Hematopoietic multipotent progenitor cell treated with erythropoietin and hydrocortisone succinate and interleukin-3 and kit ligand, for 4 days (in vitro differentiated cells): ENCODE results near the gene OPCML.

Source experiments
- DNase-seq: peaks from one replicate; pipeline ENCODE4 v3.0.0-alpha.2; 2015

Gene OPCML

DNA sequence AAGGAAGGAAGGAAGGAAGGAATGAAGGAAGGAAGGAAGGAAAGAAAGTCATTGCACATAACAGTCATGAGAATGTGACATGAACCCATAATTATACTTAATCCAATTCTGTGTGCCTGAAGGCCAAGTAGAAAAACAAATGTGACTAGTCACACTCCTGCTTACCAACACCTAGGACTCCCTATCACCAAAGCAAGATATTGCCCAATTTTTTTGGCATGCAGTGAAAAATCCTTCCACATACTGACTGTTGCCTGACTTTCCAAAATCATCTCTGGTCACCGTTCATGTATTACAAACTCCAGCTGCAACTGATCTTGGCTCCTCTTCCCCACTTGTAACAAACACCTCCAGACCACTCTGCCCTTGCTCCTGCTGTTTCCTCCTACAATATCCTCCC is 516.8 kb downstream of the OPCML start:
- no peak for DNase-seq

DNA sequence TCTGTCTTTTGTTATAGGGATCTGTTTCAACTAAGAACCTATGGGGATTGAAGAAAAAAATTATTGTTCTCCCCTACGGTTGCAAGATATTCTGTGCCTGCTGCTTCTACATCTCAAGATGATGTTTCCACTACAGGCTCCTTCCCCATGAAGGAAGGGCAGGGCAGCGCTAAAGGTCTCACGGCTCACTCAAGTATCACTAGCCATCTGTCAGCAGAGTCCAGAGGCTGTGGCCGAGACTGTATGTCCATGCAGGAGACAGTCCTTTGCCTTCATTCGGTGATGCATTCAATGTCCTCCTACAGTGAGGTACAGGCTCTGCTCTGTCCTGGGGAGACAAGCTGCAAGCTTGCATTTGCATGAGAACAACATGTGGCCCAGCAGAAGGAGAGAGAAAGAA is 518.0 kb downstream of the OPCML start:
- no peak for DNase-seq

DNA sequence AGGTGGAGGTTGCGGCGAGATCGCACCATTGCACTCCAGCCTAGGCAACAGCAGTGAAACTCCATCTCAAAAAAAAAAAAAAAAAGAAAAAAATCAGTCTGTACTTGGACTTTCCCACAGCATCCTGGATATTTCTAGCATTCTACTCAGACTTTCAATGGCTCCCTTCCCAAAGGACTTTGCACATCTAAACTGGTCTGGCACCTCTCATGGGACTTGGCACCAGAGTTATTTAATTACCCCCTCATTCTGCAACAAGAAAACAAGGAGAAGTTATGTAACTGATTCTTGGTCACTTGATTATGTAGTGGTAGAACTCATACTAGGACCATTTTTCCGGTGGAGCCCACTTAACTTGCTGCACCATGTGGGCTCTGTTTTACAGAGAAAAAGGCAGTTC is 519.5 kb downstream of the OPCML start:
- no peak for DNase-seq

DNA sequence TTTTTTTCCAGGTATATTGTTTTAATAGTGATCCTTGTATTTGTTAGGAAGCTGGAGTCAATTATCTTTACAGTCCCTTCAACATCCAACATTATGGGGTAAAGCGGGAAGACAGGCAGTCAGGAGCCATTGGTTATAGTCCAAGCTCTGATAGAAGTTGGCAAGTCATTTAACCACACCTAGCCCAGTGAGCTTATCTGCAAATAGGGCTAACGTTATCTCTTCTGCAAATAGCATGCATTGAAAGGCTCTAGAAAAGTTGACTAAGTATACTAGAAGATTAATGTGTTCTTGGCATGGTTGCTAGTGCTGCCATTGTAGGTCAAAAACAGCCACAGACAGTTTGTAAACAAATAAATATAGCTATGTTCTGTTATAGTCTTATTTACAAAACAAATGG is 520.7 kb downstream of the OPCML start:
- peak; percentile 1 for DNase-seq

DNA sequence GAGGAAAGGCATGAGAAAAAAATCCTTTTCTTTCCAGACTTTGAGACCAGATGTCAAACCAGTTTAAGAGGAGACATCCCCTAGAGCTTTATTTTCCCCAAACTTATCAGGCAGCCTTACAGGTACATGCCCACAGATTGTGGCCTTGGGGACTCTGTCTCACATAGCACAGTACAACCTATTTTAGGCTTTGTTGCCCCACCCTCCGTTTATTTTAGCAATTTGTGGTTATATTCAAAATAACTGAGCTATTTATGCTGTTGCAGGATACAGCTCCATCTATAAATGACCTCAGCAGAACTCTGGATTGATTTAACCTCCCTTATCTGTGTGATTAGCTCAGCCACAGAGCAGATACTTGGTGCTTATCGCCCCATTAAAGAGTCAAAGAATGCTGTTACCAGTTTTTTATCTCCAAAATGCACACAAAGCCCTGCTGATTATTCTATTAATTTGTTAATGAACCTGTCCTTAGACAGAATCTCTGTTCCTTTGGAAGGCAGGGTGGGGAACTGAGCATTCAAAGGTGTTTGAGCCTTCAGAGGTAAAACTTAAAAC is 525.2 kb downstream of the OPCML start:
- no peak for DNase-seq

DNA sequence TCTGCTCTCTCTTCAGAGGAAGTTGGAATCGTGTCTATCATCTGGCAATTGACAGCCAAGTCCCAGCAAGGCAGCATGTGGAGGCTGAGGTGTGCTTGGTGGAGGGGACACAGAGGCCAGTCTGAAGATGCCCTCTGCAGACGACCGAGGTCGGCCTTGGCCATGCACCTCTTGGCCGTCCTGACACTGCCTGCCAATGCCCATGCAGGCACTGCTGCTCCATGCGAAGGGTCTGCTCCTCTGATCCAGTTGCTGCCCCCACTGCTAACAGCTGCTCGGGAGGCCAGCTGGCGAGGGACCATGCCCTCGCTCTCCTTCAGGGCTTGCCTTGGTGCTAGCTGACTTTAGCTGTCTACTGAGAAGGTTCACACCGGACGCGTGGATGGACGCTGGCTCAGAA is 527.9 kb downstream of the OPCML start:
- DNase-seq: no peak

DNA sequence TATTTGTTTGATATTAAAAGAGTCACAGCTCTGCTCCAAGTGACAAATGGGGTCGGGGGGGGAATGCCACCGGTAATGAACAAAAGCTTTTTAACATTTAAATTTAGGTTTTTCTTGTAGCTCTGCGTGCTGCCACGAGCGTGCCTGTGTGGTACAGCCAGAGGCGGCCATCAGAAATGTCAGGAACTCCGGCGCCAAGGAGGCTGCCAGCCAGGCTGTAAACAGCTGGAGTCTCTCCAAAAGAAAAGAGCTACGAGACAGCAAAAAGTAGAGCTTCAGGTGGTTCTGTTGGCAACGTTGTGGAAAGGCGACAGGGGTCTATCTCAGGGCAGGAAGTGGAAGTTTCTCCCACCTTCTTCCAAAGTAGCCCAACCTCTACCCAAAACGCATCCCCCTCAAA is 532.8 kb downstream of the OPCML start:
- DNase-seq: no peak

DNA sequence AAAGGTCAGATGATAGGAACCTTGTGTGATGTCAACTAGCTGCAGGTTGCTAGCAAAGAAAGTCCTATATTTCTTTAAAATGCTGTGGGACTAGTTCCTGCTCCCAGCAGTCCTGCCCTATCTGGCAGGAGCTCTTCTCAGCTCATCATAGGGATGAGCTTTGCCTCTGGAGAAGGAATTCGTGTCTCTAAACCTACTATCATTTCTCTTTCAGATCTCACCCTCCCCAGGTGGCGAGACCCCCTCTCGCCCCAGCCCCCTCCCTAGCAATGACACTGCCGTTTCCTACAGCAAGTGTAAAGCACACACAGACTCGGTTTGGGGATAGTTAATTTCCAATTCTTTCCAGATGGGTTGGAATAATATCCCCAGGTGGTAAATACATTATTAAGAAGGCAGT is 533.3 kb downstream of the OPCML start:
- no peak for DNase-seq

DNA sequence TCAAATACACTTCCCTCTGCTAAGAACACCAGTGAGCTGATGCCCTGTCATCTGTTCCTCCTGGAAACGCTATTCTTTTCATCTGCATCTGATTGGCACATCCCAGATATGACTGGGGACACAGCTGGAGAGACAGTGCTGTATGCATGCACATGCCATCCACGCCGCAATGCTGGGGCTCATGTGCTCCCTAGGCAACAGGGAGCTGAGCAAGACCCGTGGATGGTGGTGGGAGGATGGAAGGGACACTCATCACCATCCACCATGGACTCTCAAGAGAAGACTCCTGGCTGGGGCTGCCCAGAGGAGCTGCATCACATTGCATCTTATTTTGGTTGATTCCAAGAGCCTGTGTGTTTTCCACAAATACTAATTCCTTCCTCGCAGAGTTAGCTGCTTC is 534.9 kb downstream of the OPCML start:
- no peak for DNase-seq

DNA sequence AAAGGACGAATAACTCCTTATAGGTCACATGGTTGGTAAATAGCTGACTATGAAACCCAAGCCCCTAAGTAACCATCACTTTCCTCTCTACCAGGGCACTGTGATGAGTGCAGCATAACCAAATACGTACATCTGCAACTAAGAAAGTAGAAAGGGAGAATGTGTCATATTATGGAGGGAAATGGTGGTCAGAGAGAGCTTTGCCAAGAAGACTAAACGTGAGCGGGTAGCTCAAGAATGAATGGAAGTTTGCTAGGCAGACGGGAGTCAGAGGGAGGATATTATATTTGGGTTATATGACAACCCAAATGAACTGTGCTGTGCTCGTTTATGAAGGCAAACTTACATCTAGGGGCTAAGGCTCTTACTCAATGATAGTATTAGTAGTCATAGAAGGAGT is 537.3 kb downstream of the OPCML start:
- no peak for DNase-seq

DNA sequence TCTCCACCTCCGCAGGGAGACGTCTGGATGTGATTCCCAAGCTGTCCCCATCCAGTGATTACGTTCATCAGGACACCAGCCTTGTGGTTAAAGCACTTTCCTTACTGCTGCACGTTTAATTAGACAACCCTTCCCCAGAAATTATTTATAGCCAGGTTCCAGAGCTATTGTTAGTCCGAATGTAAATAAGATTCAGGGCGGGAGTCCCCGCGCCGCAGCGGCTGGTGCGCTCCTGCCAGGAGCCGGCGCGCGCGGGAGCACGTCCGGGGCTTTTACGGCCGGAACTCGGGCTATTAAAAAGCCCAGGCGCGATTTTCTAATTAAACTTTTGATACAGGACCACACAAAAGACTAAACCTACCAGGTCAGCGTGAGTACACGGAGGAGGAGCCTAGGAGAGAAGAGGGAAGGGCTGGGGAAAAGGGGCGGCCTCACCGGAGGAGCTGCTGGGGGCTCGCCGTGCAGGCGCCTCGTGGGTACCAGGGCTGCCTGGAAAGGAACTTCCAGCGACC is 538.3 kb downstream of the OPCML start:
- no peak for DNase-seq

DNA sequence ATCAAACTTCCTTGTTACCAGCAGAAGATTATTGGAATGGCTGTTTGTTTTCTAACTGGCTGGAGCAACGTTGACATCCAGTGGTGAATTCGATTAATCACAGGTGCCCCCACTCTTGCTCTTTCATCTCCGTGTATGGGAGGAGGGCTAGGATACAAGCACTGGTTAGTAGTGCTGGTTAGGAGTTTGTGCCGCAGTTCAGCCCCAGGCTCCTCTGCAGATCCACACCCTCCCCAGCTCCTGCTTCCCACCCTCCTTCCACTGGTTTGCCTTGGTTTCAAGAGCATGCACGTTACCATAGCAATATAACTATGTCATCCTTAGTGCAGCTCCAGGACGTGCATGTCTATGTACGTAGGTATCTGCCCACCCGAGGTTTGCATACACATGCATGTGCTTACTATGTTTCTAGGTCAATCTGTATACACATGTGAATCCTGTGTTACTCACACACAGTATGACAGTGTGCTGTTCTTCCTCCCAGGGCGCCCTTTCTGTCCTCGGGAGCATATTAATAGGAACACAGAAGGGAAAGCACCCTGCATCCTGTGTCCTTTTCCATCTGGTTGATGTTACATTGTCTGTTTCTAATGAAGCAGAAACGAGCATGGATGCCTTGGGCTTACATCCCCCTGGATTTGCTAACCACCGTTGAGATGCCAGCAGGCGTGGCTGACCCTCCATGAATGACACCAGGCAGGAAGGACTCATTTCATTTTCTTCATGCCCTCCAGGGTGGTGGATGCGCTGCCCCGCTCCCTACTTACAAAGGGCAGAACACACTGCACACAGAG is 539.3 kb downstream of the OPCML start:
- no peak for DNase-seq

DNA sequence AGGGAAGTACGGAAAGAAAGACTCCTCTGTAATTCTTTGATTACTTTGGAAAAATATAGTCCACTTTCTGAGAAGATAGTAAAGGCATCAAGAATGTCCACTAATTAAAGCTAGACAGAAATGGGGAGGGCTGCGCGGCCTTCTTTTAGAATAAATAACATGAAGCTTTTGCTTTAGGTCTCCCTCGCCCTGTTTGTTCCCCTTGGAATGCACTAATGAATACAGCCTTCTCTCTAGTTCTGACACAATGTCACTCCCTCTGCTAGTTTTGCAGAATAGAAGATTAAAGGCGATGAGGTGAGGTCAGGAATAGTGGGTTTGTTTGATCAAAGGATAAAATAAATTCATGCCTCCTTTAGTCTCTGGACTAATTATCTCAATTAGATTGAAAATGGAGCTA is 543.9 kb downstream of the OPCML start:
- no peak for DNase-seq

DNA sequence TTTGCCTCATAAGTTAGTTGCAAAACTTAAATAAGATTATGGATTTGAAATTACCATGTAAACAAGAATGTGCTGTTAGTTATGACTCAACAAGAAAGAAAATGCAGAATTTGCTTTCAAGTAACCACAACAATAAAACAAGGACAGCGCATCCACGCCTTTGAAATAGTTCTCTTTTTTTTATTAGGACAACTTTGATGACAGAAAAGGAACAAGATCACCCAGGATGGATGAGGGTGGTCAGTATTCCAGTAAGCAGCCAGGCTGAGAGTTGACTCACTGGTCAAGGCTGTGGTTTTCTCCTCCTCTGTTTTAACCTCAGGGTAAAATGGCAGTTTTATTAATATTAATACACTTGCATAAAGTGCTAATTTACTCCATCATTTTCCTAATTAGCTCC is 544.4 kb downstream of the OPCML start:
- no peak for DNase-seq

DNA sequence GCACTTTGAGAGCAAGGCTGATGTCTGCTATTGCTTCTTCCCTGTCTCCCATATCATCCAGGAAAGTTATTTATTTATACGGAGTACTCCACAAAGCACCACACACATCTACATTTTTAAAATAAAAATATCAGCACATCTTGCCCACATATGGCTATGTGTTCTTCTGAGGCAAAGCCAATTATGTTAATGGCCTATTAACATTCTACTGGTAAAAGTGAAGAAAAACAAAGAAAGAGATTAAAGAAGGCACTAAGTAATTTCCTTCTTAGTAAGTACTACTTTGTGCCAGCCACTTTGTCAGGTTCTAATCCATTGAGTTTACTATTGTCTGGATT is 548.7 kb downstream of the OPCML start:
- DNase-seq: no peak

DNA sequence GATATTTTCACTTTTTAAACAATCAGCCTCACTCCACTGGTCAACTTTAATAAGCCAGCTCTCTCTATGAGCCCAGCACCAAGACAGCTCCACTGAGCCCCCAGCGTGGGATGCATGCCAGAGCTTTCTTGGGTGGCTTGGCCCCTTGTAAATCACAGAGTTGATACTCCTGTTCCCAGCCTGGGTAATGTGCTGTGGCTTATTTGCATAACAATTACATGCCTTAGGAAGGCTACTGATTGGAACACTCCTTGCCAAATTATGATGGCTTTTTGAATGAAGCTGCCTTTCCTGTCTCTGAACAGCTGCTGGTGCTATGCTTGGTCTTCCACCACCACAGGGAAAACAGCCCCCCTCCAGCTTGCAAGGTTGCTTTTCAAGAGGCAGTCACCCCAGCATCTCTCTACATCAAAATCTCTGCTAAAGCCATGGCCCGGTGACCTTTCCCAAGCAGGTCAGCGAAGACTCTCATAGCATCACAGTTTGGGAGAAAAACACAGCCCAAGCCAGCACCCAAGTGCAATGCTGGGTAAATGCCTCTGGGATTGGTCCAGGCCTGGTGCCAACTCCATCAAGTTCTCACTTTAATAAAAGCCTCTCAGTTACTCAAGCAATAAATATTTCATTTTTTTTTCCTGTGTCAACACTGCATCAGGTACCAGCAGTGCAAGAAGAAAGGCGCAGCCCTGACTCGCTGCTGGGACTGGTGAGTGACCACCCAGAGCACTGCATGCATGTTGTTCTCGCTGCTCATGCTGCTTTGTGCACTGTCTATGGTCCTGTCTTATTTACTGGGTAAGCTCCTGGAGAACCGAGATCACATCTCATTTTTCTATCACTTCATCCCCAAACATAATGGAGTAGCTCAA is 549.3 kb downstream of the OPCML start:
- no peak for DNase-seq

DNA sequence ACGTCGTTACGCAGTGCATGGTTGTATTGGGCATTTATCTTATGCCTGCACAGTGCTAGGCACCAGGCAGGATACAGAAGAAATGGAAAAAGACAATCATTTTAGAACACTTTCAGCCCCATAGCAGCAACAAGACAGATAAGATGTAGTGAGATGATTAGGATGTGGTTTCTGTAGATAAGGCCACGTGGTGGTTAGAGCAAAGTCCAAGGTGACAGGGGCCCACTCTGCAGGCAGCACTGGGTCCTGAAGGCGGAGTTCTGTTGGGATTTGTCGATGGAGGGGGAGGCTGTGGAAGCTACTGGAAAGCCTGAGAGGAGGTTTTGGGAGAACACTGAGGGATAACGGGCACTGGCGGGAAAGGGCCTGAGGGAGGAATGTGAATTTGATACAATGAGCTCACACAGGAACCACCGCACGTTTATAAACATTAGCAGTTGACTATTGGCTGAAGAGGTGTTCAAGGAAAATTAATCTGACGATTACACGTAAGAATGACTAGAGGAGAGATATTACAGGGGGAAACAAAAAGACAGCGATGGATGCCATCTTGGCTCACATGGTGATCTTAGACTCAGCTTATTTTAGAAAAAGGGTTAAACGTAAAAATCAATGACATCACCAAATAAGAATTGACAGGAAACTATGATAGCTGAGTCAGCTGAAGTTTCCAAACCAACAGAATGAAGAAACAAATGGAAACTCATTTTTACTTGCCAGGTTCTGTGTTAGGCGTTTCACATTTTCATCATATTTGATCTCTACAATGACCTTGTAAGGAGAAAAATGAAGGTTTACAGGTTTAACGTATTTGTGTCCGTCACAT is 551.0 kb downstream of the OPCML start:
- DNase-seq: no peak

DNA sequence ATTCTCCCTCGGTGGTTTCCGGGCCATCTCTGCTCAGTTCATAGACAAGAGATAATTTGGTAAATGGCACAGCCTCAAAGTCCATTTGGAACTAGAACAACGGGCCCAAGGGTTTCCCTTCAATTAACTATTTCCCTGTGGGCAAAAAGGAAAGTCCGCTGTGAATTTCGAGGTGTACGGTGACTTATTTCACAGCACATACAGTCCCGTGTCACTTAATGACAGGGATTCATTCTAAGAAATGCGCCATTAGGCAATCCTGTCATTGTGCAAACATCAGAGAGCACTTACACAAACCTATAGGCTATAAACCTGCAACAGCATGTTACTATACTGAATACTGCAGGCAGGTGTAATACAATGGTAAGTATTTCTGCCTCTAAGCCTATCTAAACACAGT is 551.6 kb downstream of the OPCML start:
- DNase-seq: no peak

DNA sequence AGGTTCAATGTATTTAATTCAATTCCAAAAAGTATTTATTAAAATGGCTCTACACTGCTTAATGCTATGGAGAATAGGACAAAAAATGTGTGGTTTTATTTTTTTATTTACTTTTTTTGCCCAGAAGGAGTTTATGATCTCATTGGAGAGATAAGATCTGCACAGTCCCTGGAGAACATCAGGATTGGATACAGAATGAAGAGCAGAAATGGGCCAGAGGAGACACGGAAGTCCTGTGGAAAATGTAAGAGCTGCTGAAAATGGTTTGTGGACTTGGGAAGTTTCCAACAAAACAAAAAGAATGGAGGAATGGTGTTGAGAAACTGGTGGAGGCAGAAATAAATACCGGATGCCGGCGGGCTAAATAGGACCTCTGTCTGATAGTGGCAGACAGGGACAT is 554.6 kb downstream of the OPCML start:
- DNase-seq: no peak

DNA sequence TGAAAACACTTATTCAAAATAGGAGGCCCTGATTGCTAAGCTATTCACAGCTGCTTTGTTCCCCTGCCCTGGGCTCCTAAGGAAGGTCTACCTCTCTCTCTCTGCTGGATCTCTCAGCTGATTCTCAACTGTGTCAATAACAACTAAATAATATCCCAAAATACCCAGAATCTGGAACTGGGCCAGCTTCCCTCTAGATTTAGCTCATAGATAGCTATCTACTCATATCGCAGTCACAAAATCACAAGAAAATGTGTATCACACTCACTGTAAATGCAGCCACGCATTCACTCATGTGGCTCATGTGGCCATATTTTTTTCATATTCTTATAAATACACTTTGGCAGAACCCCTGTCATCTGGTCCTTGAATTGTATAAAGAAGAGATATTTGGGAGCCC is 555.1 kb downstream of the OPCML start:
- DNase-seq: no peak

DNA sequence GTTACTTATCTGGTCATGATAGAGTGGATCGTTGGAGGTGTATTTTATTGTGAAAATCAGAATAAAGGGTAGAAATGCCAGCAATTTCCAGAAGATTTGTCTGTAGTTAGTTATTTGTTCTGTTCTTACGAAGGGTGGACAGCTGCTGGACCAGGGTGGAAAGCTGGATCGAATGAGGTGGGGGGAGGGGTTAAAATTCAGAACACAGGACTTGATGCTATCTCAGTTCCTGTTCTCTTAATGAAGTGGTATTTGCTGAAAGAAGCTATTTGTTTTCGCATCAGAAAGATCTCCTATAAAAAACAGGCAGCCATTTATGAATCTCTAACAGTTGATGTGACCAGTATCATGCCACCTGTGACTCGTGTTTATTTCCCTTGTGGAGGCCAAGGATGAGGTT is 556.2 kb downstream of the OPCML start:
- DNase-seq: no peak

DNA sequence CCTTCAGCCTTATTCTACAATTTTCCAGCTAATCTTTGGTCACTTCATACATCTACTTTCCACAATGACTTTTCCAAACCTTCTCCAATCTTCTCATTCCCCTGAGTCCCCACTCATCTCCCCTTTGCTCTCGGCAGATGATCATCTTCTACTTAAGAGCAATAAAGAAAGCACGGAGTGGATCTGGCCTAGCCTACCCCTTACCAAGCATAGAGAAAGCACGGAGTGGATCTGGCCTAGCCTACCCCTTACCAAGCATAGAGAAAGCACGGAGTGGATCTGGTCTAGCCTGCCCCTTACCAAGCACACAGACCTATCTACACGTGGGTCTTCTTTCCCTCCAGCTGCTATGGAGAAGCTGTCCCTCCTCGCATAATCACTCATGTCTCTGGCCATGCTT is 558.6 kb downstream of the OPCML start:
- no peak for DNase-seq

DNA sequence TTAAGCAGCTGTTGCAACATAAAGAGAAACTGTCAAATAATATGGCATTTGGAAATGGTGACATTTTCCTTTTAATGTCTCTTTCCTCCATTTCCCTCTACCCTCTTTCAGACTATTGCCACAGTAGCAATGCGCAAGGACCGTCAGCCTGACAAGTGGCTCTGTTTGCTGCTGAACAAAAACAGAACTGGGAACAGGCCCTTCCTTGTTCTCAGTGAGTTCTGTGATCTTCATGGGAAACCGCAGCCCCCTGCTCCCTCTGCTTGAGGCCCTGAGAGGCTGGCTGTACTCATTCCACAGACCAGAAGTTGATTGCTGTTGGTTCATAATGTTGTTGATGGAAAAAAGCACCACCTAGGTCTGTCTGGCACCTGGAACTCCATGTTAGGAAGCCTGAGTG is 559.7 kb downstream of the OPCML start:
- no peak for DNase-seq
